Activated CD4-positive, alpha-beta T cell treated with anti-CD3 and anti-CD28 coated beads, Interleukin-2, amount 50 U/mL, for 1 hour (primary cell): ENCODE data around the gene COP1.

Experiments
- DNase-seq: peaks from one replicate; pipeline ENCODE4 v3.0.0-alpha.2; 2020

COP1 gene

GRCh38 chr1:175944591-175944990 is 262.5 kb downstream of the COP1 start:
- no peak for DNase-seq

DNA sequence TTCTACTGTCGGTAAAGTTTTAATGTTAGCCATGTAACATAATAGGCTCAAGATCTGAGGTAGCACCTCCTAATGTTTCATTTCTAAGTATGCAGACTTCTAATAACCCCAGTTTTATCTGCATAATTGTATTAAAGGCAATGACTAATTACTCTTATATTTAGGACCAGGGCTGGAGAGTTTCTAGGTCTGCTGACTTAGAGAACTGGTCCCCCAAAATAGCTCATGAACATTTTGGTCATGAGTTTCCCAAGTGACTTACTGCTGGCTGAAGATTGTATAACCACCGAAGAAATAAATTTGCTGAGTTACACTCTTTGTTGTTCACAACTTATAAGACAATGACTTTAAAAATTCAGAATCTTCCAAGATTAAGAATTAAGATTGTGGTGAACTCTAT is 265.9 kb downstream of the COP1 start:
- no peak for DNase-seq

DNA sequence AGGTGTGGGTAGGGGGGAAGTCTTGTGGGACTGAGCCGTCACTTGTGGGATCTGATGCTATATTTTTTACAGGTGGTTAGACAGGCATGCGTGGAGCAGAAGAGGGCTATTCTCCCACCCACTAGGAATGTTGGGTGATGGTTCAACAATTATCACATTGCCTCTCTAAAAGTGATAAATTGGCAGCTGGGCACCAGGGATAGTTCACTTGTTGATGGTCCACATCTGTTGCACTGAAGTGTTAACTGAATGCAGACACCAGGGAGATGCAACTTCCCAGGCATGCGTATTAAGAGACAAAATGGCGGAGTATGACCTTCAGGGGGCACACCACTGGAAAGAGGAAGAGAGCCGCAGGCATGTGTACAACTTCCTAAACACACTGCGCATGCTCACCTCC is 270.4 kb downstream of the COP1 start:
- no peak for DNase-seq

DNA sequence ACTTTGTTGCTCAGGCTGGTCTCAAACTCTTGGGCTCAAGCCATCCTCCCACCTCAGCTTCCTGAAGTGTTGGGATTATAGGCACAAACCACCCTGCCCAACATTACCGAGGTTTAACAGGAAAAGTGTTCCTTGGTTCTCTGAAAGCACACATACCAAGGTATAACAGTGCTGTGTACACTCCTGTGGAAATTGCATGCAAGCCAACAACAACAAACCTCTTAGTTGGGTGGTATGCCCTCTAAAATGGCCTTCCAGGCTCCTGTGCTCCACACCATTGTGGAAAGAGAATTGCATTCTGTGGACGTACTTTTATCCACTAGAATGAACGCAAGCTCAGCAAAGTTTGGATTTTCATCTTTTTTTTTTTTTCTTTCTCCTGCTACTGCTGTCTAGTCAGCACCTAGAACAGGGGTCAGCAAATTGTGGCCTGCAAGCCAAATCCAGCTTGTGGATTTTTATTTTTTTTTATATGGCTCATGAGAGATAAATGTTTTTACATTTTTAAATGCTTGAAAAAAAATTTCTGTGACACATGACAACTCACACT is 271.4 kb downstream of the COP1 start:
- no peak for DNase-seq

- DNase-seq, result no peak
Observed at GRCh38 chr1:175935166-175935565, 271.9 kb downstream of the COP1 start.

- DNase-seq, result no peak
Observed at GRCh38 chr1:175933801-175934200, 273.3 kb downstream of the COP1 start.

DNA sequence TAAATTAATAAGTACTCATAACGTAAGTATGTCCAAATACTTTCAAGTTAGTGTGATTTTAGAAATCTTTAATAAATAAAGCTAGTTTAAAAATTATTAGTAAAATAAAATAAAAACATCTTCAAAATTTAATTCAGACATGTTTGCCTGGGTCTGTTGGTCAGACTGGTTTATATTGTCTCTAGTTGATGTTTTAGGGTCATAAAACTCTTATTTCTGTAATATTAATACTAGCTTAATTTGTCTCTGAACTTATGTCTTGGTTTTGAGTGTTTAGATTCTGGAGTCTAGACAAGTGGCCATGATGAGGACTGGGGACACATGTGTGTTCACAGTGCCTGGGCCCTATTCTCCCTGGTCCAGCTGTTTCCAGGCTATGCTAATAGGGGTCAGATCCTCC is 279.1 kb downstream of the COP1 start:
- DNase-seq, result no peak

GRCh38 chr1:175922254-175922881 is 284.7 kb downstream of the COP1 start:
- DNase-seq, result no peak

DNA sequence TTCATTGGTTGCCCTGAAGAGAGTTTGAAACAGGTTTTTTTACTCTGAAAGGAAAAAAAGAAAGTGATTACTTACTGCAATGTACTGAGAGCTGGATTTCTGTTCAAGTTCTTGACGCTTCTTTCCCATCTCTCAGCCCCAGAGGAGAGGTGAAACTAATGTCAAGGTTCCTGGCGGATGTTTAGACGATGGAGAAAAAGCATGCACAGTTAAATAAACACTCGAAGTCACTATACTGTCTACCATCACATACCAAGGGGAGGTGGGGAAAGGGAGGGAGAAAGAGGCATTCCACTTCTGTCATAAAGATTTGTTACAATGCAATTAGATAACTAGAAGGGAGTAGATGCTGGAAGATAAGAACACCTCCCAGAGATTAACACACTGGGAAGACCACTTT is 286.7 kb downstream of the COP1 start:
- no peak for DNase-seq

DNA sequence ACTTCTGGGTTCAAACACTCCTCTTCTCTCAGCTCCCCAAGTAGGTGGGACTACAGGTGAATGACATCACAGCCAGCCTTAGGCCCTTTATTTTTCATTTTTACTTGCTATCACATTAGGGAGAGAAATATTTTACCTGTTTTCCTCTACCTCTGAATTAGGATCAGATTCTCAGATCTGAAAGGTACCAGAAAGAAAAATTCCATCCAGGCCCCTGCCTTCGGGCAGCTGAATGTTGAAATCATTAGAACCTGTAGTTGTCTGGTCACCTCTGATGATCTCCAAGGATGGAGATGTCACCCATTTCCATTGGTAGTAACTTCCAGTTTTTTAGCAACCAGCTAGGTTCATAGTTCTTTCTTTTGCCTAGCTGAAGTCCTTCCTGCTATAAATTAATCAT is 288.1 kb downstream of the COP1 start:
- no peak for DNase-seq

GRCh38 chr1:175918364-175918801 is 288.7 kb downstream of the COP1 start:
- no peak for DNase-seq

GRCh38 chr1:175914115-175914514 is 293.0 kb downstream of the COP1 start:
- no peak for DNase-seq

GRCh38 chr1:175911138-175911537 is 295.9 kb downstream of the COP1 start:
- DNase-seq, result no peak

DNA sequence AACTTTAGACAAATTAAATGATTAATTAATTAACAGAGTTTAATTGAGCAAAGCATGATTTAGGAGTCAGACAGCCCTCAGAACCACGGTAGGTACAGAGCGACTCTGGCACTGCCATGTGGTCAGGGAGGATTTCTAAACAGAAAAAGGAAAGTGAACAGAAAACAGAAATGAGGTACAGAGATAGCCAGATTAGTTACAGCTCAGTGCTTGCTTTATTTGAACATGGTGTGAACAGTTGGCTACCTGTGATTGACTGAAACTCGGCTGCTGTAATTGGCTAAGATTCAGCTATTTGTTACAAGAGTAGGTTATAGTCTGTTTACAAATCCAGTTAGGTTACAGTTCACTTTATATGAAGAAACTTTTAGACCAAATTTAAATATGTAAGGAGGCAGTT is 300.7 kb downstream of the COP1 start:
- no peak for DNase-seq

DNA sequence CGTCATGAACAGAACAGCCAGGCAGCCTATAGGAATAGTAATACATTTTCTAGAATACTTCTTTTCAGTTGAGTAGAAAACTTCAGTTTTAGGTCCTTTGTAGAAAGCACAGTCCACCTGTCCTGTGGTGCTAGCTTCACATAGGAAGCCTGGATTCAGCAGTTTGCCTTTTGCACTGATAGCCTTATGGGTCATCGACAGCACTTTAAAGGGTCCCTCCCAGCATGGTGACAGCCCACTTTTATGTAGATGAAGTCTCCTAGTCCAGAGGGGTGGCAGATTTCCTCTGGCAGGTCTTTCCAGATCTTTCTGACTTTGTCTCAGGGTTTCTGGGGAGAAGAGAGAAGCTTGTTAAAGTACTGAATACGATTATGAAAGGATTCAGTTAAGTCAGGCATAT is 302.3 kb downstream of the COP1 start:
- no peak for DNase-seq

DNA sequence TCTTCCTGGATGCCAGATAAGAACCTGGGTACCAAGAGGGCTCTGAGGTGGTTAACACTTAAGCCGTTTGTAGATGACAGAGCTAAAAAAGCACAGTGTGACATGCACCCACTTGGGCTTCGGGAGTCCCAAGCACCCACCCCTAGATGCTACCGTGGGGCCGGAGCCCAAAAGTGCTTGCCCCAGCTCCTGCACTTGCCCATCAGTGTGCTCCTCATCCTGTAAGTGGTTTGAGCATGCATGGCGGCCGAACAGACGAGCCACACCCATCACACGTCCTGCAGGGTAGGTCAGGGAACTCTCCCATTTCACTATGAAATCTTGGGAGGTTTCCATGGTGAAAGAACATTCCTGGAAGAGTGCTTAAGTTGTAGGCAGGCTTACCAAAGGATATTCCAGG is 304.8 kb downstream of the COP1 start:
- no peak for DNase-seq

- DNase-seq, result no peak
Observed at GRCh38 chr1:175901076-175901836, 305.8 kb downstream of the COP1 start.

DNA sequence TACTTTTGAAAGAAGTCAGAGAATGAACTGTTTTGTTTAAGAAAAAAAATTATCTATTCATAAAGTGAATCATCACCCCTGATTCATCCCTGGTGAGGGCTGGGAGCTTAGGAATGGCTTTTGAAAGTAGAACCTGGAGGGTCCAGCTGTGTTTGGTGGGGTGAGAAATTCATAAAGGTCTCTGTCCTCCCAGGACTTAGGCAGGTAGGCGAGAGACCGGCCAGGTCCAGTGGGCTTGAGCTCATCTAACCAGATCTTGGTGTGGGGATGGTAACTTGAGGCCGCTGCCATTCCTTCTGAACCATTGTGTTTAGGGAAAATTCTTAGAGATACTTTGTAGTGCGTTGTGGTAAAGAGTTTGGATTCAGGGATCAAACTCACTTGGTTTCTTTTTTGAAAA is 306.9 kb downstream of the COP1 start:
- no peak for DNase-seq

- DNase-seq, result no peak
Observed at GRCh38 chr1:175895966-175896365, 311.1 kb downstream of the COP1 start.
